HepG2 (cell line): Measurements from ENCODE around the gene GNAI2. TPM values are rescaled to one million over a fixed set of nuclear protein-coding genes. Genes with fewer than 3 reads are reported as not detected.

Source experiments
- CENPBD1 ChIP-seq: sonication (generic); formaldehyde crosslinking; IDR thresholded peaks from 2 replicates; pipeline ENCODE4 v1.8.0; 2022; ENCODE audit warnings: missing genetic modification reagents, low read depth, mild to moderate bottlenecking, borderline replicate concordance
- CENPT ChIP-seq: sonication (generic); formaldehyde crosslinking; IDR thresholded peaks from 2 replicates; pipeline ENCODE4 v1.8.0; 2022; ENCODE audit warnings: low read depth, mild to moderate bottlenecking, moderate library complexity, missing genetic modification reagents
- FOXA3 ChIP-seq: IDR thresholded peaks from 2 replicates; pipeline ENCODE4 v1.6.1; 2016; ENCODE audit warnings: missing genetic modification reagents, missing compliant biosample characterization
- GPBP1L1 ChIP-seq: sonication (generic); formaldehyde crosslinking; IDR thresholded peaks from 2 replicates; pipeline ENCODE4 v1.5.0; 2020; ENCODE audit warnings: mild to moderate bottlenecking, missing genetic modification reagents
- JUN ChIP-seq: sonication (generic); formaldehyde crosslinking; IDR thresholded peaks from 2 replicates; pipeline ENCODE4 v1.4.0; 2020; ENCODE audit warnings: mild to moderate bottlenecking, missing genetic modification reagents
- MXD4 ChIP-seq: IDR thresholded peaks from 2 replicates; pipeline ENCODE4 v1.6.1; 2016; ENCODE audit warnings: mild to moderate bottlenecking, missing biosample characterization, missing genetic modification reagents
- MXI1 ChIP-seq: IDR thresholded peaks from 3 replicates; pipeline ENCODE4 v1.6.1; 2012; ENCODE audit warnings: low read depth, low read length, inconsistent platforms, borderline replicate concordance
- RORA ChIP-seq: sonication (generic); formaldehyde crosslinking; IDR thresholded peaks from 2 replicates; pipeline ENCODE4 v1.5.0; 2020; ENCODE audit warnings: mild to moderate bottlenecking, missing genetic modification reagents, moderate library complexity
- RXRB ChIP-seq: IDR thresholded peaks from 2 replicates; pipeline ENCODE4 v1.6.1; 2016; ENCODE audit warnings: borderline replicate concordance, missing genetic modification reagents, missing compliant biosample characterization
- SMAD1 ChIP-seq: sonication (generic); formaldehyde crosslinking; IDR thresholded peaks from 2 replicates; pipeline ENCODE4 v1.4.0; 2020; ENCODE audit warnings: missing genetic modification reagents, low read depth, mild to moderate bottlenecking, borderline replicate concordance
- SNAI1 ChIP-seq: sonication (generic); formaldehyde crosslinking; IDR thresholded peaks from 2 replicates; pipeline ENCODE4 v1.5.0; 2020; ENCODE audit warnings: mild to moderate bottlenecking, missing genetic modification reagents, borderline replicate concordance
- SP5 ChIP-seq: IDR thresholded peaks from 2 replicates; pipeline ENCODE4 v1.6.1; 2016; ENCODE audit warnings: low read depth, borderline replicate concordance
- TBL1XR1 ChIP-seq: fragments of 150-350 bp; IDR thresholded peaks from 2 replicates; pipeline ENCODE4 v1.6.1; 2014; ENCODE audit warnings: borderline replicate concordance, low read length; ENCODE audit not compliant: partially characterized antibody
- ZBTB8A ChIP-seq: sonication (generic); formaldehyde crosslinking; IDR thresholded peaks from 2 replicates; pipeline ENCODE4 v1.4.0; 2020; ENCODE audit warnings: mild to moderate bottlenecking, low read depth, missing genetic modification reagents, borderline replicate concordance
- ZNF263 ChIP-seq: sonication (generic); formaldehyde crosslinking; IDR thresholded peaks from 2 replicates; pipeline ENCODE4 v1.4.0; 2020; ENCODE audit warnings: missing genetic modification reagents
- ZNF292 ChIP-seq: sonication (generic); formaldehyde crosslinking; IDR thresholded peaks from 2 replicates; pipeline ENCODE4 v1.8.1; 2022; ENCODE audit warnings: mild to moderate bottlenecking, low read depth, missing genetic modification reagents, borderline replicate concordance
- ZNF597 ChIP-seq: sonication (generic); formaldehyde crosslinking; IDR thresholded peaks from 2 replicates; pipeline ENCODE4 v1.5.0; 2020; ENCODE audit warnings: missing genetic modification reagents
- ZNF703 ChIP-seq: sonication (generic); formaldehyde crosslinking; IDR thresholded peaks from 2 replicates; pipeline ENCODE4 v1.5.1; 2020; ENCODE audit warnings: missing genetic modification reagents, mild to moderate bottlenecking, moderate library complexity, borderline replicate concordance
- ZNF704 ChIP-seq: sonication (generic); formaldehyde crosslinking; IDR thresholded peaks from 2 replicates; pipeline ENCODE4 v1.8.1; 2023; ENCODE audit warnings: mild to moderate bottlenecking, inconsistent platforms, moderate library complexity, missing genetic modification reagents, borderline replicate concordance
- ZNF775 ChIP-seq: sonication (generic); formaldehyde crosslinking; IDR thresholded peaks from 2 replicates; pipeline ENCODE4 v1.4.0; 2020; ENCODE audit warnings: missing genetic modification reagents, mild to moderate bottlenecking, moderate library complexity, borderline replicate concordance
- ZNF781 ChIP-seq: sonication (generic); formaldehyde crosslinking; IDR thresholded peaks from 2 replicates; pipeline ENCODE4 v1.5.1; 2020; ENCODE audit warnings: borderline replicate concordance, mild to moderate bottlenecking, missing genetic modification reagents; ENCODE audit errors: not compliant biosample characterization
- ZNF782 ChIP-seq: sonication (generic); formaldehyde crosslinking; IDR thresholded peaks from 2 replicates; pipeline ENCODE4 v1.4.0; 2020; ENCODE audit warnings: missing genetic modification reagents, mild to moderate bottlenecking, borderline replicate concordance
- ZNF792 ChIP-seq: IDR thresholded peaks from 2 replicates; pipeline ENCODE4 v1.6.1; 2016
- ZNF878 ChIP-seq: sonication (generic); formaldehyde crosslinking; IDR thresholded peaks from 2 replicates; pipeline ENCODE4 v1.8.1; 2023; ENCODE audit warnings: mild to moderate bottlenecking, missing genetic modification reagents, moderate library complexity
- ZSCAN9 ChIP-seq: IDR thresholded peaks from 2 replicates; pipeline ENCODE4 v1.6.1; 2016; ENCODE audit warnings: borderline replicate concordance
- polyA plus RNA-seq, 8 experiments: library from polyadenylated mRNA; depleted of rRNA in 3 of 8; stranded (reverse) in 7 of 8; unstranded in 1 of 8; fragments of >200 nt; fragmentation: Illumina TruSeq in 4 of 8; extraction: Trizol in 4 of 8; gene quantifications; 2 replicates each; pipeline versions ENCODE4 v1.2.1 to v1.2.3, GENCODE V29; 2011 to 2016; ENCODE audit warnings: low read depth in 4 of 8, missing spikeins in 1 of 8, mixed read lengths in 1 of 8; ENCODE audit not compliant: insufficient read depth in 1 of 8
- total RNA-seq, 5 experiments: library from RNA; depleted of rRNA; stranded (reverse); fragments of >200 nt; fragmentation: Illumina TruSeq; extraction: Trizol; gene quantifications; 2 replicates each; pipeline ENCODE4 v1.2.3, GENCODE V29; 2016; ENCODE audit warnings: low read depth in 1 of 5

Gene GNAI2
- total and polyA plus RNA-seq, 2 of the 13 experiments (the other 11 are each of a cell fraction or from before 2014, with no cell fraction given), result 51.1 to 66.2 TPM

- TF ChIP-seq ZNF597 (CRISPR knock-in tag), result no peak
- TF ChIP-seq CENPT (CRISPR knock-in tag), result peak; percentile 17; the same call in 1 of the 2 replicates
- peak; percentile 70; the same call in 1 of the 2 replicates for TF ChIP-seq MXD4 (CRISPR knock-in tag)
- no peak for TF ChIP-seq RORA (CRISPR knock-in tag)
- no peak; the same call in 1 of the 2 replicates for TF ChIP-seq ZNF775 (CRISPR knock-in tag)
- peak; percentile 79; the same call in 1 of the 3 replicates for TF ChIP-seq MXI1
- TF ChIP-seq CENPBD1 (CRISPR knock-in tag), result no peak
- TF ChIP-seq SMAD1 (CRISPR knock-in tag), result peak; percentile 57; the same call in 1 of the 2 replicates
- TF ChIP-seq JUN (CRISPR knock-in tag), result no peak
- TF ChIP-seq TBL1XR1, result no peak
- no peak for TF ChIP-seq ZNF782 (CRISPR knock-in tag)
- no peak for TF ChIP-seq ZBTB8A (CRISPR knock-in tag)
- no peak for TF ChIP-seq ZSCAN9 (CRISPR knock-in tag)
- no peak for TF ChIP-seq ZNF704 (CRISPR knock-in tag)
- peak; percentile 92 for TF ChIP-seq ZNF792 (CRISPR knock-in tag)
- TF ChIP-seq RXRB, result peak; percentile 67; the same call in 1 of the 2 replicates
- TF ChIP-seq GPBP1L1 (CRISPR knock-in tag), result no peak
- peak; percentile 98 for TF ChIP-seq SP5
- no peak; the same call in 1 of the 2 replicates for TF ChIP-seq ZNF263 (CRISPR knock-in tag)
- peak; percentile 45 for TF ChIP-seq FOXA3 (CRISPR knock-in tag)
- TF ChIP-seq SNAI1 (CRISPR knock-in tag), result no peak
- 0 out of 2 replicates have a peak, but pooled peaks have one; percentile 37 for TF ChIP-seq ZNF292 (CRISPR knock-in tag)
- TF ChIP-seq ZNF703 (CRISPR knock-in tag), result no peak
- TF ChIP-seq ZNF781 (CRISPR knock-in tag), result peak; percentile 67
- TF ChIP-seq ZNF878 (CRISPR knock-in tag), result peak; percentile 84; the same call in 1 of the 2 replicates
Observed at GRCh38 chr3:50227390-50228183, 8.4 kb upstream of the GNAI2 start (continued).
